ENCODE data around the gene BMPR2.

The BMPR2 gene

GRCh38 chr2:202609381-202610145 is 233.4 kb downstream of the BMPR2 start:
- no peak for DNase-seq

DNA sequence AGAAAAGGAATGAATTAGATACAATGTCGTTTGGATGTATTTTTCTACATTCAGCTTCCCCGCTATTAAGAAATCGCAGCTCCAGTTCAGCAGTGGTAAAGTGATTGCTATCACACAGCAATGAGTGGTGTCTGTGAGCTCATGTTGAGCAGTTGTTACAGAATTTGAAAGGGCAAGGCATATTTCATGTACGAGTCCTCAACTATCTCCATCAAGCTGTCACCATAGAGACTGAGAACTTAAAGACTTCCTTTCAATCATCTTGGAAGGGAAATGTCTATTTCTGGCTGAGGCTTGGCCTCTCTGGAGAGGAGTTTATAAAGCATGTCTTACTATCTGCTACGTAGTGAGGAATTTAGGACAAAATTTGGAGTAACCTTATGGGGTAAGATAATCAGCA is 234.3 kb downstream of the BMPR2 start:
- DNase-seq, result no peak

DNA sequence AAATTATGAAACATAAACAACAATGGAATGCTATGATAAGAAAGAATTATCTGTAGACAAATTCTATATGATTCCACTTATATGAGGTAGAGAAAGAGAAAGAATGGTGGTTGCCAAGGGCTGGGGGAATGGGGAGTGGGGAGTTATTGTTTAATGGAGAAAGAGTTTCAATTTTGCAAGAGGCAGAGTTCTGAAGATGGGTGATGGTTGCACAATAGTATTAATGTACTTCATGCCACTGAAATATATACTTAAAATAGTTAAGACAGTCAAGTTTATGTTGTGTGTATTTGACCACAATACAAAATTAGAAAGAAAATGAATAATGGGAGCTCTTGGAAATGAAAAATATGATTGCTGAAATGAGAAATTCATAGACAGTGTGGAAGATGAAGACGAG is 236.0 kb downstream of the BMPR2 start:
- no peak for DNase-seq

- no peak for DNase-seq
These were observed 237.4 kb downstream of the BMPR2 start for GRCh38 chr2:202613479-202613878.

Data from activated CD8-positive, alpha-beta memory T cell treated with anti-CD3 and anti-CD28 coated beads for 24 hours (primary cell).